HepG2 (cell line): ENCODE measurements around the gene LRRC40. TPM values are rescaled to one million over a fixed set of nuclear protein-coding genes. Genes with fewer than 3 reads are reported as not detected.

ENCODE experiments used
- ATAC-seq: fragments of 200-7000 bp; cut with Tn5 transposase; 3 replicates; pipeline ENCODE4 v1.9.1; 2020; ENCODE audit warnings: mild to moderate bottlenecking, moderate library complexity
- BruUV-seq: library from RNA; stranded (reverse); fragments of 400-500 nt; replicated peaks from 2 replicates; lab custom pipeline; 2021; lab: Mats Ljungman, UMichigan
- CTCF ChIA-PET: fragments of 300-600 bp; formaldehyde crosslinking; extraction: SDS; loops from one replicate; lab custom pipeline; 2021; ENCODE audit warnings: low total read pairs, inconsistent platforms, low intra/inter-chr PET ratio; lab: Yijun Ruan, JAX
- POLR2A ChIA-PET: fragments of 350-600 bp; sonication (Branson Sonifier 250); formaldehyde crosslinking; loops from one replicate; lab custom pipeline; 2020; ENCODE audit warnings: antibody characterized with exemption, inconsistent platforms; lab: Yijun Ruan, JAX
- DNase-seq: peaks from one replicate; pipeline ENCODE4 v3.0.0-alpha.2; 2015; ENCODE audit warnings: low spot score
- FAIRE-seq: peaks from 3 replicates; lab custom pipeline; 2011; peaks lifted over from hg19 to GRCh38; lab: Jason Lieb, UNC
- H2AFZ ChIP-seq: one replicate; pipeline ENCODE4 v1.6.1; 2011; ENCODE audit warnings: low read length, inconsistent platforms
- H3K27ac ChIP-seq: fragments of 300-600 bp; 3 replicates; pipeline ENCODE4 v1.8.0; 2011; ENCODE audit warnings: mixed run types, mild to moderate bottlenecking, mixed read lengths, low read length, inconsistent platforms; ENCODE audit not compliant: insufficient read depth; ENCODE audit errors: extremely low read length
- H3K27me3 ChIP-seq, 2 experiments: fragments of 200-600 bp in 1 of 2; 2 replicates in 1 of 2; 3 replicates in 1 of 2; pipeline versions ENCODE4 v1.6.0 to v1.8.0; 2011; ENCODE audit warnings: low read length in 2 of 2, mild to moderate bottlenecking in 2 of 2, moderate library complexity in 2 of 2, inconsistent platforms in 1 of 2; ENCODE audit not compliant: insufficient read depth in 2 of 2, control insufficient read depth in 1 of 2
- H3K36me3 ChIP-seq, 2 experiments: fragments of 200-600 bp in 1 of 2; replicated peaks in 1 of 2; 2 replicates in 1 of 2; 3 replicates in 1 of 2; pipeline versions ENCODE4 v1.5.1 to v1.8.0; 2011; ENCODE audit warnings: low read length in 2 of 2, inconsistent platforms in 1 of 2; ENCODE audit not compliant: insufficient read depth in 2 of 2, control insufficient read depth in 1 of 2
- H3K4me1 ChIP-seq: 2 replicates; pipeline ENCODE4 v1.5.1; 2012; ENCODE audit warnings: low read length, inconsistent platforms; ENCODE audit not compliant: insufficient read depth
- H3K4me2 ChIP-seq: 2 replicates; pipeline ENCODE4 v1.6.0; 2011; ENCODE audit warnings: low read depth, low read length, inconsistent platforms
- H3K4me3 ChIP-seq, 3 experiments: fragments of 200-600 bp in 1 of 3; sonication (generic), shearing (Covaris generic) in 1 of 3; replicated peaks in 1 of 3; 2 replicates each; pipeline ENCODE4 v1.5.1; 2011 to 2016; ENCODE audit warnings: low read length in 3 of 3, inconsistent platforms in 2 of 3, low read depth in 2 of 3, mild to moderate bottlenecking in 2 of 3, control low read depth in 1 of 3, mixed read lengths in 1 of 3; ENCODE audit not compliant: insufficient read depth in 1 of 3
- H3K79me2 ChIP-seq: one replicate; pipeline ENCODE4 v1.6.1; 2011; ENCODE audit warnings: low read length, inconsistent platforms; ENCODE audit not compliant: insufficient read depth
- H3K9ac ChIP-seq: 2 replicates; pipeline ENCODE4 v1.6.0; 2011; ENCODE audit warnings: mild to moderate bottlenecking, low read depth, low read length, inconsistent platforms; ENCODE audit not compliant: insufficient read depth
- H3K9me3 ChIP-seq: 2 replicates; pipeline ENCODE4 v1.5.1; 2012; ENCODE audit warnings: mild to moderate bottlenecking, low read length
- H4K20me1 ChIP-seq: 2 replicates; pipeline ENCODE4 v1.6.0; 2011; ENCODE audit warnings: inconsistent platforms, mild to moderate bottlenecking, low read length, moderate library complexity; ENCODE audit not compliant: insufficient read depth
- AGO1 ChIP-seq: fragments of 200-400 bp; formaldehyde crosslinking; IDR thresholded peaks from 2 replicates; pipeline ENCODE4 v1.6.1; 2017; ENCODE audit warnings: mild to moderate bottlenecking, low read depth, low read length, moderate library complexity; ENCODE audit not compliant: poor library complexity, severe bottlenecking
- MZF1 ChIP-seq: sonication (generic); formaldehyde crosslinking; IDR thresholded peaks from 2 replicates; pipeline ENCODE4 v1.8.1; 2023; ENCODE audit warnings: mild to moderate bottlenecking, missing genetic modification reagents, borderline replicate concordance
- NRL ChIP-seq: sonication (generic); formaldehyde crosslinking; IDR thresholded peaks from 2 replicates; pipeline ENCODE4 v1.5.0; 2020; ENCODE audit warnings: missing genetic modification reagents, mild to moderate bottlenecking, moderate library complexity, borderline replicate concordance
- PAWR ChIP-seq: sonication (generic); formaldehyde crosslinking; IDR thresholded peaks from 2 replicates; pipeline ENCODE4 v1.4.0; 2020; ENCODE audit warnings: missing genetic modification reagents, mild to moderate bottlenecking, borderline replicate concordance
- POLR2AphosphoS2 ChIP-seq: IDR thresholded peaks from 2 replicates; pipeline ENCODE4 v1.6.1; 2011; ENCODE audit warnings: low read depth, low read length, improper control_type of control experiment
- SMARCC2 ChIP-seq: fragments of 450-650 bp; IDR thresholded peaks from 2 replicates; pipeline ENCODE4 v1.6.1; 2017; ENCODE audit warnings: antibody characterized with exemption, mild to moderate bottlenecking
- SMC3 ChIP-seq: IDR thresholded peaks from 2 replicates; pipeline ENCODE4 v1.6.1; 2011; ENCODE audit warnings: low read length, improper control_type of control experiment
- TBX3 ChIP-seq: fragments of 450-650 bp; IDR thresholded peaks from 2 replicates; pipeline ENCODE4 v1.6.1; 2017; ENCODE audit warnings: antibody characterized with exemption, mild to moderate bottlenecking, inconsistent platforms, borderline replicate concordance
- XRCC5 ChIP-seq: fragments of 200-400 bp; formaldehyde crosslinking; optimal IDR thresholded peaks from 2 replicates; pipeline ENCODE3; 2017; ENCODE audit warnings: mild to moderate bottlenecking, low read length
- ZNF616 ChIP-seq: sonication (generic); formaldehyde crosslinking; IDR thresholded peaks from 2 replicates; pipeline ENCODE4 v1.5.0; 2020; ENCODE audit warnings: low read depth, mild to moderate bottlenecking, missing genetic modification reagents
- WGBS: methylation state at CpG from one replicate; pipeline ENCODE4 v1.1.6; 2017; ENCODE audit warnings: low lambda C conversion rate; 5-methylcytosine and 5-hydroxymethylcytosine counted together
- in situ Hi-C: cut with HindIII; loops from 2 replicates; pipeline ENCODE4 v1.10.0; 2017; ENCODE audit warnings: low pct_unique_long_range_greater_than_20kb; ENCODE audit not compliant: extremely low pct_ligation_motif_present
- intact Hi-C: fragments of 100-400 bp; cut with micrococcal nuclease; formaldehyde crosslinking; loops from one replicate; pipeline ENCODE4 v1.10.0; 2022; ENCODE audit not compliant: unreplicated experiment
- polyA plus RNA-seq, 8 experiments: library from polyadenylated mRNA; depleted of rRNA in 3 of 8; stranded (reverse) in 7 of 8; unstranded in 1 of 8; fragments of >200 nt; fragmentation: Illumina TruSeq in 4 of 8; extraction: Trizol in 4 of 8; gene quantifications; 2 replicates each; pipeline versions ENCODE4 v1.2.1 to v1.2.3, GENCODE V29; 2011 to 2016; ENCODE audit warnings: low read depth in 4 of 8, missing spikeins in 1 of 8, mixed read lengths in 1 of 8; ENCODE audit not compliant: insufficient read depth in 1 of 8
- total RNA-seq, 5 experiments: library from RNA; depleted of rRNA; stranded (reverse); fragments of >200 nt; fragmentation: Illumina TruSeq; extraction: Trizol; gene quantifications; 2 replicates each; pipeline ENCODE4 v1.2.3, GENCODE V29; 2016; ENCODE audit warnings: low read depth in 1 of 5
- TF ChIP-seq, protein P1 (sequence below): sonication (generic); formaldehyde crosslinking; IDR thresholded peaks from 2 replicates; pipeline ENCODE4 v1.5.1; 2020; ENCODE audit warnings: missing genetic modification reagents, mild to moderate bottlenecking, borderline replicate concordance
- TF ChIP-seq, protein P2 (sequence below): sonication (generic); formaldehyde crosslinking; IDR thresholded peaks from 2 replicates; pipeline ENCODE4 v1.5.0; 2020; ENCODE audit warnings: mild to moderate bottlenecking, missing genetic modification reagents, borderline replicate concordance

The LRRC40 gene
- total and polyA plus RNA-seq, 2 of the 13 experiments (the other 11 are each of a cell fraction or from before 2014, with no cell fraction given) = 10.3 to 32.7 TPM

DNA sequence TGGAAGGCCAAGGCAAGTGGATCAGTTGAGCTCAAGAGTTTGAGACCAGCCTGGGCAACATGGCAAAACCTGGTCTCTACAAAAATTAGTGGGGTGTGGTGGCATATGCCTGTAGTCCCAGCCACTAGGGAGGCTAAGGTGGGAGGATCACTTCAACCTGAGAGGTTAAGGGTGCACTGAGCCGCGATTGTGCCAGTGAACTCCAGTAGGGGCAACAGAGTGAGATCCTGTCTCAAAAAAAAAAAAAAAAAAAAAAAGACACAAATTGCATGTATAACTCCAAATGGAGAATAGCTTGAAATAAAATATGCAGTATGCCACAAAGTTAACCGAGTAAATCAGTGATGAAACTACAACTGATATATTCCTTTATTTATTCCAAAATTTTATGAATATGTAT is 51.6 kb downstream of the LRRC40 start:
- no peak for DNase-seq
- POLR2A ChIA-PET = no interaction called here
- peak; percentile 57; the same call in 2 of the 3 replicates for ATAC-seq
- Histone ChIP-seq H3K27ac (no peak overlapping the region), H3K4me3 (no peak overlapping the region), H3K9me3 (no peaks in the 10 kb centered on the region), H4K20me1 (no peaks in the 10 kb centered on the region), H3K36me3 (peaks cover 0 to 15% of the 10 kb centered on the region in 2 experiments; a peak in 4 of 5 replicates), H3K27me3 (no peaks in the 10 kb centered on the region), H3K9ac (no peak overlapping the region), H3K79me2 (no peaks in the 10 kb centered on the region), H3K4me2 (no peak overlapping the region), H2AFZ (no peak overlapping the region), H3K4me1 (no peaks in the 10 kb centered on the region)
- in situ Hi-C loops (no loop called here), intact Hi-C loops (no loop called here)
- no peak for FAIRE-seq
- CTCF ChIA-PET = no interaction called here
- TF ChIP-seq AGO1 = no peak
- no peak for TF ChIP-seq PAWR (CRISPR knock-in tag)
- TF ChIP-seq, protein P1, sequence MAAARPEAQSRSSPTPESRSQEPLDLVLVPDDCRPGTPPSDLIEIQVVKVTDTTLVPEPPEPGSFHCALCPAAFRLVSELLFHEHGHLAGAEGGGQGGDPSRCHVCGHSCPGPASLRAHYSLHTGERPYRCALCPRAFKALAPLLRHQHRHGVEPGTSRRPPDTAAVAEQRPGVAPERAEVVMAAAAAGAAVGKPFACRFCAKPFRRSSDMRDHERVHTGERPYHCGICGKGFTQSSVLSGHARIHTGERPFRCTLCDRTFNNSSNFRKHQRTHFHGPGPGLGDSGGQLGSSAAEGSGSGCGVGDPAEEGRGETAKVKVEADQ = no peak
- no peak for TF ChIP-seq TBX3
- TF ChIP-seq, protein P2, sequence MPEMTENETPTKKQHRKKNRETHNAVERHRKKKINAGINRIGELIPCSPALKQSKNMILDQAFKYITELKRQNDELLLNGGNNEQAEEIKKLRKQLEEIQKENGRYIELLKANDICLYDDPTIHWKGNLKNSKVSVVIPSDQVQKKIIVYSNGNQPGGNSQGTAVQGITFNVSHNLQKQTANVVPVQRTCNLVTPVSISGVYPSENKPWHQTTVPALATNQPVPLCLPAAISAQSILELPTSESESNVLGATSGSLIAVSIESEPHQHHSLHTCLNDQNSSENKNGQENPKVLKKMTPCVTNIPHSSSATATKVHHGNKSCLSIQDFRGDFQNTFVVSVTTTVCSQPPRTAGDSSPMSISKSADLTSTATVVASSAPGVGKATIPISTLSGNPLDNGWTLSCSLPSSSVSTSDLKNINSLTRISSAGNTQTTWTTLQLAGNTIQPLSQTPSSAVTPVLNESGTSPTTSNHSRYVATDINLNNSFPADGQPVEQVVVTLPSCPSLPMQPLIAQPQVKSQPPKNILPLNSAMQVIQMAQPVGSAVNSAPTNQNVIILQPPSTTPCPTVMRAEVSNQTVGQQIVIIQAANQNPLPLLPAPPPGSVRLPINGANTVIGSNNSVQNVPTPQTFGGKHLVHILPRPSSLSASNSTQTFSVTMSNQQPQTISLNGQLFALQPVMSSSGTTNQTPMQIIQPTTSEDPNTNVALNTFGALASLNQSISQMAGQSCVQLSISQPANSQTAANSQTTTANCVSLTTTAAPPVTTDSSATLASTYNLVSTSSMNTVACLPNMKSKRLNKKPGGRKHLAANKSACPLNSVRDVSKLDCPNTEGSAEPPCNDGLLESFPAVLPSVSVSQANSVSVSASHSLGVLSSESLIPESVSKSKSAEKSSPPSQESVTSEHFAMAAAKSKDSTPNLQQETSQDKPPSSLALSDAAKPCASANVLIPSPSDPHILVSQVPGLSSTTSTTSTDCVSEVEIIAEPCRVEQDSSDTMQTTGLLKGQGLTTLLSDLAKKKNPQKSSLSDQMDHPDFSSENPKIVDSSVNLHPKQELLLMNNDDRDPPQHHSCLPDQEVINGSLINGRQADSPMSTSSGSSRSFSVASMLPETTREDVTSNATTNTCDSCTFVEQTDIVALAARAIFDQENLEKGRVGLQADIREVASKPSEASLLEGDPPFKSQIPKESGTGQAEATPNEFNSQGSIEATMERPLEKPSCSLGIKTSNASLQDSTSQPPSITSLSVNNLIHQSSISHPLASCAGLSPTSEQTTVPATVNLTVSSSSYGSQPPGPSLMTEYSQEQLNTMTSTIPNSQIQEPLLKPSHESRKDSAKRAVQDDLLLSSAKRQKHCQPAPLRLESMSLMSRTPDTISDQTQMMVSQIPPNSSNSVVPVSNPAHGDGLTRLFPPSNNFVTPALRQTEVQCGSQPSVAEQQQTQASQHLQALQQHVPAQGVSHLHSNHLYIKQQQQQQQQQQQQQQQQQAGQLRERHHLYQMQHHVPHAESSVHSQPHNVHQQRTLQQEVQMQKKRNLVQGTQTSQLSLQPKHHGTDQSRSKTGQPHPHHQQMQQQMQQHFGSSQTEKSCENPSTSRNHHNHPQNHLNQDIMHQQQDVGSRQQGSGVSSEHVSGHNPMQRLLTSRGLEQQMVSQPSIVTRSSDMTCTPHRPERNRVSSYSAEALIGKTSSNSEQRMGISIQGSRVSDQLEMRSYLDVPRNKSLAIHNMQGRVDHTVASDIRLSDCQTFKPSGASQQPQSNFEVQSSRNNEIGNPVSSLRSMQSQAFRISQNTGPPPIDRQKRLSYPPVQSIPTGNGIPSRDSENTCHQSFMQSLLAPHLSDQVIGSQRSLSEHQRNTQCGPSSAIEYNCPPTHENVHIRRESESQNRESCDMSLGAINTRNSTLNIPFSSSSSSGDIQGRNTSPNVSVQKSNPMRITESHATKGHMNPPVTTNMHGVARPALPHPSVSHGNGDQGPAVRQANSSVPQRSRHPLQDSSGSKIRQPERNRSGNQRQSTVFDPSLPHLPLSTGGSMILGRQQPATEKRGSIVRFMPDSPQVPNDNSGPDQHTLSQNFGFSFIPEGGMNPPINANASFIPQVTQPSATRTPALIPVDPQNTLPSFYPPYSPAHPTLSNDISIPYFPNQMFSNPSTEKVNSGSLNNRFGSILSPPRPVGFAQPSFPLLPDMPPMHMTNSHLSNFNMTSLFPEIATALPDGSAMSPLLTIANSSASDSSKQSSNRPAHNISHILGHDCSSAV (CRISPR knock-in tag) = no peak
- no peak for TF ChIP-seq ZNF616 (CRISPR knock-in tag)
- no peak for TF ChIP-seq MZF1 (CRISPR knock-in tag)
- no peak for TF ChIP-seq POLR2AphosphoS2
- no peak for TF ChIP-seq NRL (CRISPR knock-in tag)
- no peak for TF ChIP-seq XRCC5
- no peak for TF ChIP-seq SMC3
- no peak for TF ChIP-seq SMARCC2
- no TSS peak for BruUV-seq
- WGBS = 87% methylated on average over 3 of the region's 3 CpGs
